SK-N-SH treated with all-trans-retinoic acid at 6 μM for 48 hours (cell line): ENCODE measurements around the gene IARS1.

Source experiments
- ATAC-seq: fragments of 200-7000 bp; cut with Tn5 transposase; 3 replicates; pipeline ENCODE4 v1.9.1; 2020; ENCODE audit warnings: mild to moderate bottlenecking, moderate library complexity
- ARNTL ChIP-seq: fragments of 450-650 bp; formaldehyde crosslinking; IDR thresholded peaks from 2 replicates; pipeline ENCODE4 v1.5.0; 2020; ENCODE audit warnings: low read depth, mild to moderate bottlenecking, moderate library complexity, borderline replicate concordance
- BACH2 ChIP-seq: fragments of 250-450 bp; sonication (Bioruptor Pico); IDR thresholded peaks from 2 replicates; pipeline ENCODE4 v1.9.0; 2021; ENCODE audit warnings: mild to moderate bottlenecking, borderline replicate concordance
- CREB5 ChIP-seq: fragments of 250-450 bp; sonication (Bioruptor Pico); IDR thresholded peaks from 2 replicates; pipeline ENCODE4 v1.5.1; 2020; ENCODE audit warnings: low read depth, mild to moderate bottlenecking, moderate library complexity
- CSDC2 ChIP-seq: fragments of 250-450 bp; sonication (Bioruptor Pico); IDR thresholded peaks from 2 replicates; pipeline ENCODE4 v1.5.0; 2020; ENCODE audit warnings: mild to moderate bottlenecking, moderate library complexity
- CSRNP3 ChIP-seq: fragments of 250-450 bp; sonication (Bioruptor Pico); IDR thresholded peaks from 2 replicates; pipeline ENCODE4 v1.5.1; 2021; ENCODE audit warnings: mild to moderate bottlenecking, moderate library complexity
- ESRRG ChIP-seq: fragments of 250-450 bp; sonication (Bioruptor Pico); IDR thresholded peaks from 2 replicates; pipeline ENCODE4 v1.6.1; 2021; ENCODE audit warnings: mild to moderate bottlenecking
- GLIS3 ChIP-seq: fragments of 250-450 bp; sonication (Bioruptor Pico); IDR thresholded peaks from 2 replicates; pipeline ENCODE4 v1.5.0; 2020; ENCODE audit warnings: mild to moderate bottlenecking, moderate library complexity
- ISL1 ChIP-seq: fragments of 250-450 bp; sonication (Bioruptor Pico); IDR thresholded peaks from 2 replicates; pipeline ENCODE4 v2.1.2; 2022; ENCODE audit warnings: mild to moderate bottlenecking, moderate library complexity
- OSR1 ChIP-seq: fragments of 250-450 bp; sonication (Bioruptor Pico); IDR thresholded peaks from 2 replicates; pipeline ENCODE4 v1.8.0; 2022; ENCODE audit warnings: moderate library complexity, mild to moderate bottlenecking, inconsistent platforms
- PATZ1 ChIP-seq: fragments of 250-450 bp; sonication (Bioruptor Pico); IDR thresholded peaks from 2 replicates; pipeline ENCODE4 v1.8.0; 2020; ENCODE audit warnings: mild to moderate bottlenecking, moderate library complexity, borderline replicate concordance
- POU6F1 ChIP-seq: fragments of 250-450 bp; sonication (Bioruptor Pico); IDR thresholded peaks from 2 replicates; pipeline ENCODE4 v1.8.0; 2021; ENCODE audit warnings: low read depth, mild to moderate bottlenecking, moderate library complexity, borderline replicate concordance
- PPARA ChIP-seq: fragments of 250-450 bp; sonication (Bioruptor Pico); IDR thresholded peaks from 2 replicates; pipeline ENCODE4 v1.5.0; 2020; ENCODE audit warnings: mild to moderate bottlenecking, borderline replicate concordance
- RARB ChIP-seq: fragments of 250-450 bp; sonication (Bioruptor Pico); IDR thresholded peaks from 2 replicates; pipeline ENCODE4 v1.8.0; 2021; ENCODE audit warnings: mild to moderate bottlenecking, moderate library complexity
- TCF4 ChIP-seq: fragments of 250-450 bp; sonication (Bioruptor Pico); IDR thresholded peaks from 2 replicates; pipeline ENCODE4 v1.8.0; 2021; ENCODE audit warnings: mild to moderate bottlenecking, moderate library complexity, borderline replicate concordance
- TOX ChIP-seq: fragments of 250-450 bp; sonication (Bioruptor Pico); IDR thresholded peaks from 2 replicates; pipeline ENCODE4 v1.8.0; 2021; ENCODE audit warnings: mild to moderate bottlenecking, moderate library complexity, borderline replicate concordance
- ZC3H10 ChIP-seq: fragments of 250-450 bp; sonication (Bioruptor Pico); IDR thresholded peaks from 2 replicates; pipeline ENCODE4 v1.5.1; 2021; ENCODE audit warnings: mild to moderate bottlenecking, moderate library complexity
- ZNF565 ChIP-seq: fragments of 450-650 bp; formaldehyde crosslinking; conservative IDR thresholded peaks from 2 replicates; pipeline ENCODE4 v1.5.0; 2020; ENCODE audit warnings: low read depth, mild to moderate bottlenecking, moderate library complexity
- ZNF70 ChIP-seq: fragments of 450-650 bp; formaldehyde crosslinking; IDR thresholded peaks from 2 replicates; pipeline ENCODE4 v1.5.0; 2020; ENCODE audit warnings: mild to moderate bottlenecking, moderate library complexity

IARS1 gene

GRCh38 chr9:92313624-92314012 is 20.1 kb upstream of the IARS1 start:
- ATAC-seq, result no peak
- TF ChIP-seq PPARA (CRISPR knock-in tag) (no peak), TCF4 (no peak), PATZ1 (CRISPR knock-in tag) (no peak), OSR1 (CRISPR knock-in tag) (no peak)

GRCh38 chr9:92312887-92313623 is 19.6 kb upstream of the IARS1 start:
- peak; percentile 28; the same call in 1 of the 3 replicates for ATAC-seq

GRCh38 chr9:92310562-92310961 is 17.1 kb upstream of the IARS1 start:
- no peak for TF ChIP-seq ISL1 (CRISPR knock-in tag)
- TF ChIP-seq, all 23 proteins: peak for 0
- ATAC-seq, result no peak

More at GRCh38 chr9:92312887-92313623, 19.6 kb upstream of the IARS1 start:
- TF ChIP-seq RARB (CRISPR knock-in tag), result no peak
- no peak for TF ChIP-seq PATZ1 (CRISPR knock-in tag)
- no peak for TF ChIP-seq ISL1 (CRISPR knock-in tag)
- TF ChIP-seq, all 23 proteins: peak for 0

GRCh38 chr9:92308893-92309292 is 15.4 kb upstream of the IARS1 start:
- TF ChIP-seq GLIS3 (CRISPR knock-in tag), result no peak
- TF ChIP-seq OSR1 (CRISPR knock-in tag), result no peak
- no peak for TF ChIP-seq ZNF70 (CRISPR knock-in tag)
- no peak for TF ChIP-seq CSDC2 (CRISPR knock-in tag)
- TF ChIP-seq CREB5 (CRISPR knock-in tag), result no peak
- TF ChIP-seq ESRRG (CRISPR knock-in tag), result no peak
- no peak for TF ChIP-seq TOX
- TF ChIP-seq PATZ1 (CRISPR knock-in tag), result no peak
- no peak for TF ChIP-seq ZC3H10 (CRISPR knock-in tag)
- TF ChIP-seq BACH2 (CRISPR knock-in tag), result no peak
- TF ChIP-seq ZNF565, result no peak
- TF ChIP-seq ARNTL (CRISPR knock-in tag), result no peak
- no peak for TF ChIP-seq POU6F1
- TF ChIP-seq, all 23 proteins: peak for 0
- ATAC-seq, result no peak

GRCh38 chr9:92300936-92301335 is 7.4 kb upstream of the IARS1 start:
- TF ChIP-seq CSDC2 (CRISPR knock-in tag) (no peak), TOX (no peak), CSRNP3 (no peak), ZNF565 (no peak)
- ATAC-seq, result no peak
